Left lobe of liver (tissue), 2 donors: ENCODE results near the gene KLHL35. TPM values are rescaled to one million over a fixed set of nuclear protein-coding genes. Genes with fewer than 3 reads are reported as not detected.
"Not testable (repeated sequence)": the region's sequence is repeated elsewhere in the genome, so short reads cannot be mapped to it uniquely, and the experiment has no call there.

Source experiments
- ATAC-seq: fragments of 200-7000 bp; cut with Tn5 transposase; one replicate; pipeline ENCODE4 v1.9.1; 2020; ENCODE audit warnings: mild to moderate bottlenecking, moderate library complexity
- DNase-seq: peaks from one replicate; pipeline ENCODE4 v3.0.0-alpha.2; 2020; ENCODE audit warnings: low spot score
- total RNA-seq: library from RNA; stranded (reverse); gene quantifications from one replicate; pipeline ENCODE4 v1.2.1, GENCODE V29; 2021
- donor health status: DM: no; HTN: no; CAD: no; lungs with moderate emphysema.
- donor health status: DM: no; HTN: yes; CAD: no.

KLHL35 gene
- total RNA-seq, 1 donor from 2014 or later: not detected

- DNase-seq (no peak), ATAC-seq (no peak)
Observed at GRCh38 chr11:75428989-75429640, 3.9 kb downstream of the KLHL35 start.

GRCh38 chr11:75428281-75428724, 4.7 kb downstream of the KLHL35 start:
- ATAC-seq (peak; percentile 90), DNase-seq (peak; percentile 84)

- ATAC-seq: no peak
- no peak for DNase-seq
Observed at GRCh38 chr11:75427181-75427580, 5.8 kb downstream of the KLHL35 start.

- ATAC-seq (no peak), DNase-seq (no peak)
Observed at GRCh38 chr11:75426720-75427086, 6.3 kb downstream of the KLHL35 start.

GRCh38 chr11:75425422-75425821, 7.6 kb downstream of the KLHL35 start:
- DNase-seq (no peak), ATAC-seq (no peak)

GRCh38 chr11:75424396-75424795, 8.6 kb downstream of the KLHL35 start:
- ATAC-seq: no peak
- no peak for DNase-seq

- no peak for ATAC-seq
- DNase-seq: no peak
Observed at GRCh38 chr11:75423721-75424120, 9.3 kb downstream of the KLHL35 start.

- ATAC-seq: peak; percentile 75
- DNase-seq: no peak
Observed at GRCh38 chr11:75422248-75423231, 10.5 kb downstream of the KLHL35 start.

- no peak for ATAC-seq
- DNase-seq: no peak
Observed at GRCh38 chr11:75421902-75422247, 11.1 kb downstream of the KLHL35 start.

- no peak for DNase-seq
Observed at GRCh38 chr11:75421035-75421602, 11.9 kb downstream of the KLHL35 start.

GRCh38 chr11:75420224-75421034, 12.6 kb downstream of the KLHL35 start:
- DNase-seq: no peak
- no peak for ATAC-seq

More at GRCh38 chr11:75421035-75421602, 11.9 kb downstream of the KLHL35 start:
- ATAC-seq: no peak

- DNase-seq (no peak), ATAC-seq (no peak)
Observed at GRCh38 chr11:75413864-75414263, 19.1 kb downstream of the KLHL35 start.

- DNase-seq, ATAC-seq: not testable (repeated sequence)
Observed at GRCh38 chr11:75413146-75413545, 19.9 kb downstream of the KLHL35 start.

- DNase-seq: not testable (repeated sequence)
Observed at GRCh38 chr11:75409971-75410370, 23.0 kb downstream of the KLHL35 start.

GRCh38 chr11:75408957-75409219, 24.1 kb downstream of the KLHL35 start:
- ATAC-seq: no peak
- no peak for DNase-seq

More at GRCh38 chr11:75409971-75410370, 23.0 kb downstream of the KLHL35 start:
- ATAC-seq: not testable (repeated sequence)

GRCh38 chr11:75406338-75406777, 26.6 kb downstream of the KLHL35 start:
- DNase-seq (no peak), ATAC-seq (no peak)

- no peak for ATAC-seq
- no peak for DNase-seq
Observed at GRCh38 chr11:75403983-75404658, 28.9 kb downstream of the KLHL35 start.

- ATAC-seq (no peak), DNase-seq (no peak)
Observed at GRCh38 chr11:75403037-75403436, 30.0 kb downstream of the KLHL35 start.

- ATAC-seq (no peak), DNase-seq (no peak)
Observed at GRCh38 chr11:75402002-75402773, 30.8 kb downstream of the KLHL35 start.
